ENCODE results near the gene CITED2. TPM values are rescaled to one million over a fixed set of nuclear protein-coding genes. Genes with fewer than 3 reads are reported as not detected.

The CITED2 gene
- total RNA-seq, 1 experiment from 2014 or later, result 110 TPM

DNA sequence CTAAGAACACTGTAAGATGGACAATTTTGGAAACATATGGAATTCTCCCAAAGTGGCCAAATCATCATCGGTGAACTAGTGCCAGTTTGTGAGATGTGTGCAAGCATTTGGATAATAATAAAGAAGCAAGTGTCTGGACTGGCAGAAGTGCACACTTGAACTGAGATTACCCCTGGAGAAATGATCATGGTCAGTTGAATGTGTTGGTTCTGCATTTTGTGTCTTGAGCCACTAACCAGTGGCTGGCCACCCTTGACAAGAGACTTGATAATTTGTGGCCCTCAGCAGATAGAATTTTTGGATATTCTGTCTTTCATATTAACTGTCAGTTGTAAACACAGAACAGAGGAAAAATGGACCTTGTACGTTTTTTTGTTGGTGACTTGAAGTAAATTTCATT is 37.4 kb downstream of the CITED2 start:
- Histone ChIP-seq H3K27me3 (ENCODE audit: insufficient read depth, low read length) (no peaks in the 10 kb centered on the region), H3K9ac (ENCODE audit: extremely low read depth, insufficient read length, low read length) (no peak overlapping the region), H2BK15ac (ENCODE audit: low read depth, low read length) (no peak overlapping the region), H4K8ac (replicated peaks; ENCODE audit: insufficient read length, low read depth, low read length) (no peak overlapping the region), H4K5ac (ENCODE audit: insufficient read length, low read depth, low read length) (no peak overlapping the region), H2BK120ac (ENCODE audit: low read depth, low read length, poor library complexity, severe bottlenecking) (no peak overlapping the region), H3K79me1 (ENCODE audit: insufficient read depth, low read depth, low read length, poor library complexity, severe bottlenecking) (no peaks in the 10 kb centered on the region), H3K56ac (ENCODE audit: insufficient read length, low read depth, low read length) (no peak overlapping the region), H3K18ac (ENCODE audit: insufficient read length, low read depth, low read length) (no peak overlapping the region), H3K23ac (ENCODE audit: insufficient read length, low read depth, low read length) (no peak overlapping the region), H3K79me2 (ENCODE audit: insufficient read depth, low read length) (no peaks in the 10 kb centered on the region), H2BK5ac (ENCODE audit: insufficient read length, low read length) (no peak overlapping the region), H3K9me3 (ENCODE audit: control insufficient read depth, low read depth, low read length) (no peaks in the 10 kb centered on the region), H3K27ac (ENCODE audit: insufficient read length, low read depth, low read length) (no peak overlapping the region), H2AK5ac (ENCODE audit: insufficient read length, low read length) (no peak overlapping the region), H4K91ac (ENCODE audit: insufficient read length, low read depth, low read length) (no peak overlapping the region), H3K4me1 (ENCODE audit: insufficient read depth, low read length) (no peaks in the 10 kb centered on the region), H2AFZ (ENCODE audit: low read length) (no peak overlapping the region), H3K23me2 (ENCODE audit: insufficient read length, low read depth, low read length, poor library complexity, severe bottlenecking) (no peaks in the 10 kb centered on the region), H3K4me2 (ENCODE audit: insufficient read depth, insufficient read length, low read length) (no peak overlapping the region), H3K14ac (ENCODE audit: insufficient read depth, low read length) (no peak overlapping the region), H3K4ac (ENCODE audit: low read depth, low read length) (no peak overlapping the region), H3T11ph (ENCODE audit: low read length) (no peak overlapping the region), H2BK12ac (ENCODE audit: insufficient read length, low read depth, low read length) (no peak overlapping the region), H2BK20ac (ENCODE audit: low read depth, low read length, poor library complexity, severe bottlenecking) (no peak overlapping the region), H4K20me1 (ENCODE audit: control insufficient read depth, insufficient read depth, insufficient read length) (no peaks in the 10 kb centered on the region)
- Mint-ChIP-seq H3K4me3 (no peak overlapping the region), H3K4me1 (peaks cover 5 to 9% of the 10 kb centered on the region in 2 experiments), H3K27me3 (ENCODE audit: low read depth) (no peaks in the 10 kb centered on the region), H3K27ac (no peak overlapping the region), H3K9me3 (no peaks in the 10 kb centered on the region; a peak in 1 of 5 replicates), H3K36me3 (ENCODE audit: insufficient read depth in 1 of 3, low read depth in 3 of 3) (peaks cover 0 to 4% (median 0%) of the 10 kb centered on the region in 3 experiments; a peak in 1 of 7 replicates)
- DNase-seq, result no peak
- WGBS (ENCODE audit: extremely low coverage, insufficient read length, low lambda C conversion rate), result no CpG with 5 or more reads among the region's 2 CpGs
- no peak for TF ChIP-seq CTCF (conservative IDR thresholded peaks at IDR 0.05)
